T47D (cell line): ENCODE measurements around the gene PPM1K.

Experiments
- DNase-seq, 2 experiments: peaks; one replicate each; pipeline versions ENCODE4 v3.0.0 to v3.0.0-alpha.2; 2011 to 2012; ENCODE audit warnings: low read depth in 1 of 2, low spot score in 1 of 2
- JUND ChIP-seq: IDR thresholded peaks from 2 replicates; pipeline ENCODE4 v1.6.1; 2012; ENCODE audit warnings: low read depth
- in situ Hi-C: cut with HindIII; loops from 2 replicates; pipeline ENCODE4 v1.10.0; 2016; ENCODE audit warnings: low sequenced_read_pairs, low pct_unique_long_range_greater_than_20kb

PPM1K gene

DNA sequence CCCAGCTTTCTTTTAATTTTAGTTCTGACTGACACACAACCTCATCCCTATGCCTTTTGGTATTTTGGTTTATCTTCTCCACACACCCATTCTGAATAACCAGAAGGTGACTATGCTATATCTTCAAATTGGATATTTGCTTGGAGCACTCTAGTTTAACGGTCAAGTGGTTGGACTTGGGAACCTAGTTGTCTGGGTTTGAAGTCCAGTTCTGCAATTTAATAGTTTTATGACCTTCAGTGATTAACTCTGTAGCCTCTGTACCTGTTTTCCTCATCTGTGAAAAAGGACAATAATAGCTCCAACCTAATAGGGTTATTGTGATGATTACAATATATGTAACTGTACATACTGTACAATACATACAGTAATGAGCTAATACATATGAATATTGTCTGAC lies 20.0 kb downstream of the PPM1K start:
- DNase-seq = no peak
- no peak for TF ChIP-seq JUND
- in situ Hi-C loops = no loop called here

DNA sequence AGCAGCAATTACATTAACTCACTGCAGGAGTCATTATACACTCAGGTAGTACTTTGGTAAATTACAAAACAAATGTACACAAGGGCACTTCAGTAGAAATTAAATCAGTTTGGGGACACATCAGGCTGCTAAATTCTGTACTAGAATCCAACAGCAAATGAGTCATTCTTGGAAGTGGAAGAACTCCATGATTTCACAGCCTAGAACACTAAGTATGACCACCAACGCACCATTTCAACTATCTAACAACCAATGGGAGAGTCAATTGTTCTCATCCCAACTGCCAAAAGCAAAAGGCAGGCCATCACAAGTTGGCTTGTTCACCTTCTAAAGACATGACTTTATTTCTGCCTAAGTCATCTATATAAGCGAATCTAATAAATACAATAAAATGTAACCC lies 26.6 kb downstream of the PPM1K start:
- in situ Hi-C loops = no loop called here
- TF ChIP-seq JUND = no peak
- DNase-seq = no peak

DNA sequence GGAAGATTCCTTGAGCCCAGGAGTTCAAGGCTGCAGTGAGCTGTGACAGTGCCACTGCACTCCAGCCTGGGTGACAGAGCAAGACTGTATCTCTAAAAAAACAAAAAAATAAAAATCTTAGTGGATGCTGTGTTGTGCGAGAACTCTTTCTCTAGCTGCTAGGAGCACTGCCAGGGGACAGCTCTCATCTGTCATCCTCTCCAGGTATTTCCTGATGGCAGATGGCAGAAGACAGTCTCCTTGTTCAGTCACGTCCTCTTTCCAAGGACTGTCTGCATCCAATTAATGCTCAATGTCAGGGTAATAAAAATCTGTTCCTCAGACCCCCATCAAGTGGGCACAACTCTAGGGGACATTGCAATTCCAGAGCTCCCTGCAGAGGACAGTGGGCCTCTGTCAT lies 29.2 kb downstream of the PPM1K start:
- in situ Hi-C loops = no loop called here
- no peak for TF ChIP-seq JUND
- no peak for DNase-seq

DNA sequence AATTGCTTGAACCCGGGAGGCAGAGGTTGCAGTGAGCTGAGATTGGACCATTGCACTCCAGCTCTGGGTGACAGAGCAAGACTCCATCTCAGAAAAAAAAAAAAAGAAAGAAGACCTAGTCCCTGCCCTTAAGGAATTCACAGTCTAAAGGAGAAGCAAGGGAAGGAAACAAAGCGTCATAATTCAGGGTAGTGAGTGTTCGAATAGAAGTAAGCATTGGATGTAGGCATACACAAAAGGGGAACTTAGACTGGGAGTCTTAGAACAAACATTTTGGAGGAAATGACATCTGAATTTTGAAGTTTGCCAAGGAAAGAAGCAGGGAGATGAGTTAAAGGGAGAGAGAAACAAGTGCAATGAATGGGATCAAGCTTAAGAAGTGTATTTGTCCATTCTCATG lies 32.4 kb downstream of the PPM1K start:
- no peak for TF ChIP-seq JUND
- in situ Hi-C loops = no loop called here
- no peak for DNase-seq

DNA sequence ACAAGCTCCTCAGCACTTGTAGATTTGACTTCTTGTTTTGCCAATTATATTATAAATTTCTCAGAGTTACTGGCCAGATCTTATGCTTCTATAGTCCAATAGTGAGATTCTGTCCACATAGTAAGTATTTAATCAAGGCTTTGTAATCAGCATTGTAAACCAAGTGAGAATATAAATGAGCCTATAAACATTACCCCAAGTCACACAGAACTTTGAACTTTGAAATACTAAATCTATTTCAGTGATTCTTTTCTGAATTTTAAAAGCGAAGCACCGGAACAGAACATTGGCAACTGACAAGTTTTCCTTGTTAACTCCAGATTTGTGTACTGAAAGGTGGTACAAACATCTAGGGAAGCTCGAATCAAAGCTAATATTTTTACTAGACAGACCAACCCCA lies 37.2 kb downstream of the PPM1K start:
- no peak for TF ChIP-seq JUND
- no peak for DNase-seq
- in situ Hi-C loops = no loop called here

DNA sequence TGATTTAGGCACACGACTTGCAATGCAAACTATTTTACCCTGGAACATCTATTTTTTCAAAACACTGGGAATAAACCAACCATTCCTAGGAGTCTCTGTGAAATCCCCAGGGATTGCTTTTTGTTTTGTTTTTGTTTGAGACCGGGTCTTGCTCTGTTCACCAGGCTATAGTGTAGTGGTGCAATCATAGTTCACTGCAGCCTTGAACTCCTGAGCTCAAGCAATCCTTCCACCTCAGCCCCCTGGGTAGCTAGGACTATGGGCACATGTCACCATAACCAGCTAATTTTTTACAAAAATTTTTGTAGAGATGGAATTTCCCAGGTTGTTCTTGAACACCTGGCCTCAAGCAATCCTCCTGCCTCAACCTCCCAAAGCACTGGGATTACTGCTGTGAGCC lies 37.8 kb downstream of the PPM1K start:
- TF ChIP-seq JUND = no peak
- in situ Hi-C loops = no loop called here
- no peak for DNase-seq

DNA sequence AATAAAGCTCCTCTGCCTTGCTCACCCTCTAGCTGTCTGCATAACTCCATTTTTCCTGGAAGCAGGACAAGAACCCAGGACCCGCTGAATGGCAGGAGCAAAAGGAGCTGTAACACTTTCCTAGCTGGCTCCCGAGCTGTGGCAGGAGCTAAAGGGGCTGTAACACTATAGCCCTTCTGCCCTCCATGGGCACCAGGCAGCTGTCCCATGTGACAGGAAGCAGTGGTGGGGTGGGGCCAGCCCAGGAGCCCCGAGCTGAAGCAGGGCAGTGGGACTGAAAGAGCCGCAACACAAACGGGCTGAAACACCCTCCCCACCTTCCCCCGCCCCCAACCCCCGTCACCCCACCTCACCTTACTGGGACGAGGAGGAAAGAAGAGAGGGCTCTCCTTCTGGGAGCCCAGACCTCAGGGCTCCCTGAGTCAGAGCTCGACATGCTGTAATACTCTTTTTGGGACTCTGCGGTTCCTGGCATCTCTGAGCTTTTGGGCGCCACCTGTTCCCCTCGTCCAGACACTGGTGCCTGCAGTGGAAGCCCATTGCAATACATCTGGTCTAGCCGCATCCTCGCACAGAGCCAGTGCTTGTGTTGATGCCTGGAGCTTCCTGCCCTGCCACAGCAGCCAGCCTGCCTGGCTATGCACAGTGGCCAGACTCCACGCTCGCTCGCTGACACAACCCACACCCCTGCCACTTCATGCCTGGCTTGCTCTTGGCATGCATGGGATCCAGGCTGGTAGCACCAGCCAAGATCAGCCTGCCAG lies 39.4 kb downstream of the PPM1K start:
- in situ Hi-C loops = no loop called here
- DNase-seq = no peak
- no peak for TF ChIP-seq JUND

DNA sequence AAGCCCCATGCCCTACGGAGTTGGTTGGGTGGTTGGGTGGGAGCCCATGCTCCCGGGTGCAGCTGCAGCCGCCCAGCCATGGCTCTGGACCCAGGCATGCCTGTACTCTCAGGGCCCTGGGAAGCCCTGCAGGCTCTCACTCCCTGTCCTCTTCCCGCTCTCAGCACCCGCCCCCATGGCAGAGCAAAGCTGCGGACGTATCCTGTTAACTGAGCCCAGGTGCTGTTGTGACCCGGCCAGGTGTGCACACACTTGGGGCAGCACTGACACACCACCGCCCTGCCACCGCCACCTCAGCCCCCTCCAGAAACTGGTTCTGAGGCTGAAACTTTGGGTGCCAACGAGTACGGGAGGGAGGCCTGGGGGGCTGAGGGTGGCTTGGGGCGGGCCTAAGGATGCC lies 40.3 kb downstream of the PPM1K start:
- TF ChIP-seq JUND = no peak
- in situ Hi-C loops = no loop called here
- no peak for DNase-seq

DNA sequence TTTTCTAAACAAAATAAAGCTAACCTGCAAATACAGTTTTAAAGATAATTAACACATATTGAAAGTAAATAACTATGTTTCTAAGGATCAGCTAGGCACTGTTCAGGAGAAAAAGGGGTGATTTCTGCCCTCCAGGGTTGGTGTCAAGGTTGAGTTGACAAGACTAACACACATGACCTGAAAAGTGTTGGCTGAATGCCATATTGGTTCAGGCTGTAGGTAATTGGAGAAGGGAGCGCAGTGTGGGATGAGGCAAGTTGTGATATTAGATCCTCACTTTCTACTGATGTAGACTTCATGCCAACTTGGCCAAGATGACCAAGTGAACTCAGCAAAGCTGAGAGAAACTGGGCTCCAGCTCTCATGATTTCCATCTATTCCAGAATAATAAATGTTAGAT lies 42.2 kb downstream of the PPM1K start:
- DNase-seq = peak in 1 of 2 experiments; percentile 64
- TF ChIP-seq JUND = no peak
- in situ Hi-C loops = no loop called here

DNA sequence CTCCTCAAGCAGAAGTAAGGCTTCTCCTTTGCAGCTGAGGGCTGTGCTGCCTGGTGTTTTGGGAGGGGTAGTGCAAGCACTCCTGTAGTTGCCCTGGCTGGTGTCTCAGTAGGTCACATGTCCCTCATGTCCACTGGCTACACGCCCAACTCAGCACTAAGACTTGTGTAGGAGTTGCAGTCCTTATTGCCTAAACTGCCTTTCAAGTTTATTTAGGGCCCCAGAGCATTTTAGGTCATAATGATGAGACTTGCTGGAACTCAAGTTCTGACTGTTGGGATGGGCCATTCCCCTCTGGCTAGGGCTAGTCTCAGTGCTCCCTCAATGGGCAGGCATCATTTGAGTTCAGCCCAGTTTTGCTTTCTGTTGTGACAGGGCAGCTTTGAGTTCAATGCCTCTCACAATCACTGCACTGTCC lies 44.1 kb downstream of the PPM1K start:
- DNase-seq = peak in 1 of 2 experiments; percentile 56
- in situ Hi-C loops = no loop called here
- no peak for TF ChIP-seq JUND

DNA sequence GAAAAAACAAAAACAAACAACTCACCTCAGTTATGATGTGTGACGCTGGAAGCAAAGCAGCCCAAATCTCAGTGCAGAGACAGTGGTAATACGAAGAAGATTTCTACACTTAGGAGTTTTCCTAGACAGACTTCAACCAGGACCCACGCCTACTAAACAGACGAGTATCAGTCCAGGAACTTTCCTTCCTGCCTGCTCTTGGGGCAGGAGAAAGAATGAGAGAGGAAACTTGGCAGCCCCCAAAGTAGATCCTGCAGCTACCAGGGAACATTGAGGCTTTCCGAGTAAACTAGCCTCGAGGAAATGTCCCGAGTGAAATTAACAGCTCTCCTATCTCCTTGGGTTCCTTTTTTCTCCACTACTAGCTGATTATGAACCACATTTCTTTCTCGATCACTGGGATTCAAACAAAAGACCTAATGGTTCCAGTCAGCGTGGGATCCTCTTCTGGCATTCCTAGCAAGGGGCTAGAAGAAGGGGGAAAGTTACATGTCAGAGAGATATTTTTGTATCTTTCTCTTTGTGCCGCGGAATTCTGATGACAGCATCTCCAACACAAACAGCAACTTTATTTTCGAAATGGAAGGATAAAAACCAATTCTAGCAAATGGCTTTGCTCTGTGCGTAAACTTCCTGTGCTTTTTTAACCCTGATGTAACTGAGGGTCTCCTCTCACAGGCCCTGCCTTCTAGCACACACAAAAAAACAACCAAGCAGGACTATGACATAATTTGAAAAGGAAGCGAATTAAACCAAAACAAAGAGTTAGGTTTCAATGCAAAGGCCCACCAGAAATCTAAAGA lies 53.2 kb downstream of the PPM1K start:
- no peak for DNase-seq
- in situ Hi-C loops = no loop called here

DNA sequence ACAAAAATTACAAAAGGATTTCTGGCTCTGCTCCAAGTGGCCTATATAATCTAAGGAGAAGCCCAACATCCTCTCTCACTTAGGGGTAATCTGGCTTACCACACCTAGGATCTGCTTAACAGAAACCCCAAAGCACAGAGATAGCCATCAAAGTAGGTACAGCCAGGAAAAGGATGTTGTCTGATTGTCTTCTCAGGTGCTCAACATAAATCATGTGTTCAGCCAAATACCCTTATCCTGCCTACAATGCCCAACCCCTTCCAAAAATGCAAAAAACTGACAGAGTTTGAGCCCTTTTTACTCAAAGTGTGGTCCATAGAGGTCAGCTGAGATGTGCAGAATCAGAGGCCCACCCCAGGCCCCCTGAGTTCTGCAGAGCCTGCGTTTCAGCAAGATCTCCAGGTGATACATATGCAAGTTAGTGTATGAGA lies 53.9 kb downstream of the PPM1K start:
- no peak for DNase-seq
- TF ChIP-seq JUND = no peak
- in situ Hi-C loops = no loop called here

More for the DNA sequence above, 53.2 kb downstream of the PPM1K start:
- TF ChIP-seq JUND = no peak

DNA sequence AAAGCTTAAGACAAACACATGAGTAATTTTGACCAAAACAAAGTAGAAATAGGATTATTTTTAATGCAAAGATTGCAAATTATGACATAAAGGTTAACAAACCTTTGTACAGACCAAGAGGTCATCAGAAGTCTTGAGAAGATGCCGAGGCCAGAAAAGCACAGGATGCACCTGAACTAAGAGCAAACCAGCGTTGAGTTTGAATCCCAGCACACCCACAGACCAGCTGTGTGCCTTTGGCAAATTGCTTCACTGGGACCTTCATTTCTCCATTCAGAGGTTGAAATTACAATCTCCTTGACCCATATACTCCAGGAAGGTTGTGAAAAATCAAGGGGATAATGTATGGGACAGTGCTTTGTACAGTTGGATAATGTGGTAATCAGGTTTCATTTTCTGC lies 56.6 kb downstream of the PPM1K start:
- DNase-seq = no peak
- in situ Hi-C loops = no loop called here
- TF ChIP-seq JUND = no peak
